SK-N-SH treated with all-trans-retinoic acid at 6 μM for 48 hours (cell line): ENCODE data around the gene PSAP.

Source experiments
- BACH2 ChIP-seq: fragments of 250-450 bp; sonication (Bioruptor Pico); IDR thresholded peaks from 2 replicates; pipeline ENCODE4 v1.9.0; 2021; ENCODE audit warnings: mild to moderate bottlenecking, borderline replicate concordance
- GLIS3 ChIP-seq: fragments of 250-450 bp; sonication (Bioruptor Pico); IDR thresholded peaks from 2 replicates; pipeline ENCODE4 v1.5.0; 2020; ENCODE audit warnings: mild to moderate bottlenecking, moderate library complexity
- ISL1 ChIP-seq: fragments of 250-450 bp; sonication (Bioruptor Pico); IDR thresholded peaks from 2 replicates; pipeline ENCODE4 v2.1.2; 2022; ENCODE audit warnings: mild to moderate bottlenecking, moderate library complexity
- RARB ChIP-seq: fragments of 250-450 bp; sonication (Bioruptor Pico); IDR thresholded peaks from 2 replicates; pipeline ENCODE4 v1.8.0; 2021; ENCODE audit warnings: mild to moderate bottlenecking, moderate library complexity
- ZNF70 ChIP-seq: fragments of 450-650 bp; formaldehyde crosslinking; IDR thresholded peaks from 2 replicates; pipeline ENCODE4 v1.5.0; 2020; ENCODE audit warnings: mild to moderate bottlenecking, moderate library complexity
- TF ChIP-seq, protein P1 (sequence below): fragments of 250-450 bp; sonication (Bioruptor Pico); IDR thresholded peaks from 2 replicates; pipeline ENCODE4 v1.8.0; 2020; ENCODE audit warnings: mild to moderate bottlenecking, moderate library complexity, borderline replicate concordance
- TF ChIP-seq, protein P2 (sequence below): fragments of 250-450 bp; sonication (Bioruptor Pico); IDR thresholded peaks from 2 replicates; pipeline ENCODE4 v1.5.1; 2021; ENCODE audit warnings: mild to moderate bottlenecking, moderate library complexity
- TF ChIP-seq, protein P3 (sequence below): fragments of 250-450 bp; sonication (Bioruptor Pico); IDR thresholded peaks from 2 replicates; pipeline ENCODE4 v1.5.0; 2020; ENCODE audit warnings: mild to moderate bottlenecking, moderate library complexity
- TF ChIP-seq, protein P4 (sequence below): fragments of 250-450 bp; sonication (Bioruptor Pico); IDR thresholded peaks from 2 replicates; pipeline ENCODE4 v1.8.0; 2021; ENCODE audit warnings: low read depth, mild to moderate bottlenecking, moderate library complexity, borderline replicate concordance

DNA sequence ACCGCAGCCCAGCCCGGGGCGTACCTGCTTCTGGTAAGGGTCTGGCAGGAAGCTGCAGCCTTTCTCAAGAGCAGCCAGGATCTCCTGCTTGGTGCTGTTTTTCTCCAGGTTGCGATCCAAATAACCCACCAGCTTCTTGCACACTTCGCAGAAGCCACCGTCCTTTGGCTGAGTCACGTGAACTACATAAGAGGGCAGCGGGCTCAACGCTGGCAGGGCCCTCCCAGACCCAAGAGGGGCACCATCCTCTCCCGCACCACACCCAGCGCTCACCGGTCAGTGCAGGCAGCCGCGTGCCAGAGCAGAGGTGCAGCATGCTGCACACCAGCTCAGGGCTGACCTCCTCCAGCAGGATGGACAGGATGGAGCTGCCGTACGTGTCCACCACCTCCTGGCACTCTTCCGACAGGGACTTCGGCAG is 31.6 kb downstream of the PSAP start:
- TF ChIP-seq, protein P1, sequence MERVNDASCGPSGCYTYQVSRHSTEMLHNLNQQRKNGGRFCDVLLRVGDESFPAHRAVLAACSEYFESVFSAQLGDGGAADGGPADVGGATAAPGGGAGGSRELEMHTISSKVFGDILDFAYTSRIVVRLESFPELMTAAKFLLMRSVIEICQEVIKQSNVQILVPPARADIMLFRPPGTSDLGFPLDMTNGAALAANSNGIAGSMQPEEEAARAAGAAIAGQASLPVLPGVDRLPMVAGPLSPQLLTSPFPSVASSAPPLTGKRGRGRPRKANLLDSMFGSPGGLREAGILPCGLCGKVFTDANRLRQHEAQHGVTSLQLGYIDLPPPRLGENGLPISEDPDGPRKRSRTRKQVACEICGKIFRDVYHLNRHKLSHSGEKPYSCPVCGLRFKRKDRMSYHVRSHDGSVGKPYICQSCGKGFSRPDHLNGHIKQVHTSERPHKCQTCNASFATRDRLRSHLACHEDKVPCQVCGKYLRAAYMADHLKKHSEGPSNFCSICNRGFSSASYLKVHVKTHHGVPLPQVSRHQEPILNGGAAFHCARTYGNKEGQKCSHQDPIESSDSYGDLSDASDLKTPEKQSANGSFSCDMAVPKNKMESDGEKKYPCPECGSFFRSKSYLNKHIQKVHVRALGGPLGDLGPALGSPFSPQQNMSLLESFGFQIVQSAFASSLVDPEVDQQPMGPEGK (CRISPR knock-in tag) = no peak
- no peak for TF ChIP-seq ISL1 (CRISPR knock-in tag)
- no peak for TF ChIP-seq BACH2
- no peak for TF ChIP-seq GLIS3 (CRISPR knock-in tag)
- no peak for TF ChIP-seq RARB
- no peak for TF ChIP-seq ZNF70 (CRISPR knock-in tag)
- TF ChIP-seq, protein P2, sequence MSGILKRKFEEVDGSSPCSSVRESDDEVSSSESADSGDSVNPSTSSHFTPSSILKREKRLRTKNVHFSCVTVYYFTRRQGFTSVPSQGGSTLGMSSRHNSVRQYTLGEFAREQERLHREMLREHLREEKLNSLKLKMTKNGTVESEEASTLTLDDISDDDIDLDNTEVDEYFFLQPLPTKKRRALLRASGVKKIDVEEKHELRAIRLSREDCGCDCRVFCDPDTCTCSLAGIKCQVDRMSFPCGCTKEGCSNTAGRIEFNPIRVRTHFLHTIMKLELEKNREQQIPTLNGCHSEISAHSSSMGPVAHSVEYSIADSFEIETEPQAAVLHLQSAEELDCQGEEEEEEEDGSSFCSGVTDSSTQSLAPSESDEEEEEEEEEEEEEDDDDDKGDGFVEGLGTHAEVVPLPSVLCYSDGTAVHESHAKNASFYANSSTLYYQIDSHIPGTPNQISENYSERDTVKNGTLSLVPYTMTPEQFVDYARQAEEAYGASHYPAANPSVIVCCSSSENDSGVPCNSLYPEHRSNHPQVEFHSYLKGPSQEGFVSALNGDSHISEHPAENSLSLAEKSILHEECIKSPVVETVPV (CRISPR knock-in tag) = no peak
- TF ChIP-seq, protein P3, sequence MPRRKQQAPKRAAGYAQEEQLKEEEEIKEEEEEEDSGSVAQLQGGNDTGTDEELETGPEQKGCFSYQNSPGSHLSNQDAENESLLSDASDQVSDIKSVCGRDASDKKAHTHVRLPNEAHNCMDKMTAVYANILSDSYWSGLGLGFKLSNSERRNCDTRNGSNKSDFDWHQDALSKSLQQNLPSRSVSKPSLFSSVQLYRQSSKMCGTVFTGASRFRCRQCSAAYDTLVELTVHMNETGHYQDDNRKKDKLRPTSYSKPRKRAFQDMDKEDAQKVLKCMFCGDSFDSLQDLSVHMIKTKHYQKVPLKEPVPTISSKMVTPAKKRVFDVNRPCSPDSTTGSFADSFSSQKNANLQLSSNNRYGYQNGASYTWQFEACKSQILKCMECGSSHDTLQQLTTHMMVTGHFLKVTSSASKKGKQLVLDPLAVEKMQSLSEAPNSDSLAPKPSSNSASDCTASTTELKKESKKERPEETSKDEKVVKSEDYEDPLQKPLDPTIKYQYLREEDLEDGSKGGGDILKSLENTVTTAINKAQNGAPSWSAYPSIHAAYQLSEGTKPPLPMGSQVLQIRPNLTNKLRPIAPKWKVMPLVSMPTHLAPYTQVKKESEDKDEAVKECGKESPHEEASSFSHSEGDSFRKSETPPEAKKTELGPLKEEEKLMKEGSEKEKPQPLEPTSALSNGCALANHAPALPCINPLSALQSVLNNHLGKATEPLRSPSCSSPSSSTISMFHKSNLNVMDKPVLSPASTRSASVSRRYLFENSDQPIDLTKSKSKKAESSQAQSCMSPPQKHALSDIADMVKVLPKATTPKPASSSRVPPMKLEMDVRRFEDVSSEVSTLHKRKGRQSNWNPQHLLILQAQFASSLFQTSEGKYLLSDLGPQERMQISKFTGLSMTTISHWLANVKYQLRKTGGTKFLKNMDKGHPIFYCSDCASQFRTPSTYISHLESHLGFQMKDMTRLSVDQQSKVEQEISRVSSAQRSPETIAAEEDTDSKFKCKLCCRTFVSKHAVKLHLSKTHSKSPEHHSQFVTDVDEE = no peak
- TF ChIP-seq, protein P4, sequence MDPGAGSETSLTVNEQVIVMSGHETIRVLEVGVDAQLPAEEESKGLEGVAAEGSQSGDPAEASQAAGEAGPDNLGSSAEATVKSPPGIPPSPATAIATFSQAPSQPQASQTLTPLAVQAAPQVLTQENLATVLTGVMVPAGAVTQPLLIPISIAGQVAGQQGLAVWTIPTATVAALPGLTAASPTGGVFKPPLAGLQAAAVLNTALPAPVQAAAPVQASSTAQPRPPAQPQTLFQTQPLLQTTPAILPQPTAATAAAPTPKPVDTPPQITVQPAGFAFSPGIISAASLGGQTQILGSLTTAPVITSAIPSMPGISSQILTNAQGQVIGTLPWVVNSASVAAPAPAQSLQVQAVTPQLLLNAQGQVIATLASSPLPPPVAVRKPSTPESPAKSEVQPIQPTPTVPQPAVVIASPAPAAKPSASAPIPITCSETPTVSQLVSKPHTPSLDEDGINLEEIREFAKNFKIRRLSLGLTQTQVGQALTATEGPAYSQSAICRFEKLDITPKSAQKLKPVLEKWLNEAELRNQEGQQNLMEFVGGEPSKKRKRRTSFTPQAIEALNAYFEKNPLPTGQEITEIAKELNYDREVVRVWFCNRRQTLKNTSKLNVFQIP = no peak
